ENCODE data around the gene ICE2.

Gene ICE2

DNA sequence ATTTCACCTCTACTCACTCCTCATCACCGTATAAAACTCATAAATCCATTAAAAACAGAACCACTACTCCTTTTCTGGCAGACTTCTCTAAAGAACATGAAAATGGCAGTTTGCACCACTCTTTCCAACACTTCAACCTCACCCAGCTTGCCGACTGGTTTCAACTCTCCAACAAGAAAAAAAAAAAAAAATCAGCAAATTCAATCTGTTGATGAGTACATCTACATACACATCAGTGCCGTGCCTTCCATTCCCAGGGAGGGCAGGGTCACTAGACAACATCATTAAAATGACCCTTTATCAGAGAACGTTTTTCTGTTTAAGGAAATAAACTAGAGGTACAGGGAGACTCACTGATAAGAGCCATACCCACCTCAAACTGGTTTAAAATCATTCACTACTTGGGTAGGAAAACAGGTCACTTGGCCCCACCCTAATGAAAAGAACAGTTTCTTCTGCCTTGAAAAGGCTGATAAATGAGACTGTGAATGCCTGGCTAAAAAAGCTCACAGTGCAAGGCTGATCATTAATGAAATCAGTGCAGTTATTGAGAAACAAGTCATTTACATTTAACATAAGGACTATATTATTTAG, 87.1 kb downstream of the ICE2 start:
- no peak for DNase-seq
- Histone ChIP-seq H3K36me3 (ENCODE audit: control insufficient read depth in 4 of 4, insufficient read depth in 4 of 4, low read length in 3 of 4) (peaks cover 0 to 2% (median 0%) of the 10 kb centered on the region in 4 experiments), H3K27ac (ENCODE audit: insufficient read depth in 1 of 2, low read depth in 1 of 2, low read length in 2 of 2, poor library complexity in 1 of 2, severe bottlenecking in 2 of 2) (no peak overlapping the region), H3K4me1 (ENCODE audit: control extremely low read depth in 1 of 4, control insufficient read depth in 4 of 4, insufficient read depth in 4 of 4, low read length in 3 of 4) (peaks cover under 1 to 17% (median 3%) of the 10 kb centered on the region in 4 experiments), H3K9me3 (ENCODE audit: control extremely low read depth in 1 of 5, control insufficient read depth in 4 of 5, insufficient read depth in 2 of 5, low read depth in 1 of 5, low read length in 4 of 5) (no peaks in the 10 kb centered on the region), H3K4me3 (ENCODE audit: control insufficient read depth in 1 of 7, extremely low read depth in 1 of 7, insufficient read depth in 4 of 7, low read depth in 2 of 7, low read length in 6 of 7) (no peak overlapping the region), H3K27me3 (replicated peaks in 2 of 5; ENCODE audit: control insufficient read depth in 4 of 5, insufficient read depth in 5 of 5, low read length in 4 of 5) (peaks cover 0 to 4% (median 0%) of the 10 kb centered on the region in 5 experiments)
- ChIA-PET POLR2A (no interaction called here), CTCF (no interaction called here)
- WGBS (ENCODE audit: insufficient coverage): 63% methylated on average over 4 of the region's 4 CpGs

DNA sequence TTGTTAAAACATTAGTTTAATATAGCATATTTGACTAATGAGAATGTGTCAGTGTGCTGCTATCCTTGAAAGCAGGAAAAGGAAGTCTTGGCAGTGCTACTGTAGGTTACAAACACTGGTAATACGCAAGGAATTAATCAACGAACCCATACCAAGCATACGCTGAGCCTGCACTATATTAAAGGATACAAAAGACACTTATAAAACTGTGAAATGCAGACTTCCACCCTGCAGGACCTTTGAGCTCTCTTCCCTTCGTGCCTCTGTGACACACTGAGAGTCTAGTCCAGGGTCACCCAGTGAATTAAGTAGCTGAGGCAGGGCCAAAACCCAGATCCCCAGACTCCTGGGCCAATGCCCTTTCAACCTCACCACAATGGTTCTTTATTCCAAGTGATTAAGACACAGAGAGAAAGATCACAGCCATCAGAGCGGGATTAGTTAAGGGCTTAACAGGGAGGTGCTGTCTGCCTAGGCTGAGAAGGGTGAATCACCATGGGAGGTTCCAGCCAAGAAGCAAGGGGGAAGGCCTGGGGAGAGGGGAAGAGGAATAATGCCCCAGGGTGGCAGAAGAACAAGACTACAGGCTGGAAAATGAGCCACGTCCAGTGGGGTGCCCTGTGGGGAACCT, 88.0 kb downstream of the ICE2 start:
- Histone ChIP-seq H3K4me1 (ENCODE audit: control extremely low read depth in 1 of 4, control insufficient read depth in 4 of 4, insufficient read depth in 4 of 4, low read length in 3 of 4) (peaks cover 0 to 9% (median 2%) of the 10 kb centered on the region in 4 experiments), H3K27ac (ENCODE audit: insufficient read depth in 1 of 2, low read depth in 1 of 2, low read length in 2 of 2, poor library complexity in 1 of 2, severe bottlenecking in 2 of 2) (no peak overlapping the region), H3K36me3 (ENCODE audit: control insufficient read depth in 4 of 4, insufficient read depth in 4 of 4, low read length in 3 of 4) (peaks cover 0 to 2% (median 0%) of the 10 kb centered on the region in 4 experiments), H3K4me3 (ENCODE audit: control insufficient read depth in 1 of 7, extremely low read depth in 1 of 7, insufficient read depth in 4 of 7, low read depth in 2 of 7, low read length in 6 of 7) (no peak overlapping the region), H3K27me3 (replicated peaks in 2 of 5; ENCODE audit: control insufficient read depth in 4 of 5, insufficient read depth in 5 of 5, low read length in 4 of 5) (peaks cover 0 to 2% (median 0%) of the 10 kb centered on the region in 5 experiments), H3K9me3 (ENCODE audit: control extremely low read depth in 1 of 5, control insufficient read depth in 4 of 5, insufficient read depth in 2 of 5, low read depth in 1 of 5, low read length in 4 of 5) (no peaks in the 10 kb centered on the region)
- POLR2A ChIA-PET: no interaction called here
- WGBS (ENCODE audit: insufficient coverage): 100% methylated on average over 5 of the region's 6 CpGs
- DNase-seq: no peak
- CTCF ChIA-PET: no interaction called here

DNA sequence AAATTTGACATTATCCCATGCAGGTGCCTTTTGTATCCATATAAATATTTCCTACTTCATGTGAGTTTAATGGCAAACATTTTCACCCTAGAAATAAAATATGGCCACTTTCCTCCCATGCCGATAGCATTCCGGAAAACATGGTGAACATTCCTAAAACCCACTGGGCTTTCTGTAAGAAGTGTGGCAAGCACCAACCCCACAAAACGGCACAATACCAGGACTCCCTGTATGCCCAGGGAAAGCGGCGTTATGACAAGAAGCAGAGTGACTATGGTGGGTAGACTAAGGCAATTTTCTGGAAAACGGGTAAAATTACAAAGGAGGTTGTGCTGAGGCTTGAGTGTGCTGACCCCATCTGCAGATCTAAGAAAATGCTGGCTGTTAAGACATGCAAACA, 88.7 kb downstream of the ICE2 start:
- Histone ChIP-seq H3K9me3 (ENCODE audit: control extremely low read depth in 1 of 5, control insufficient read depth in 4 of 5, insufficient read depth in 2 of 5, low read depth in 1 of 5, low read length in 4 of 5) (no peaks in the 10 kb centered on the region), H3K4me1 (ENCODE audit: control extremely low read depth in 1 of 4, control insufficient read depth in 4 of 4, insufficient read depth in 4 of 4, low read length in 3 of 4) (peaks cover 0 to 2% (median under 1%) of the 10 kb centered on the region in 4 experiments), H3K27ac (ENCODE audit: insufficient read depth in 1 of 2, low read depth in 1 of 2, low read length in 2 of 2, poor library complexity in 1 of 2, severe bottlenecking in 2 of 2) (no peak overlapping the region), H3K4me3 (ENCODE audit: control insufficient read depth in 1 of 7, extremely low read depth in 1 of 7, insufficient read depth in 4 of 7, low read depth in 2 of 7, low read length in 6 of 7) (no peak overlapping the region), H3K36me3 (ENCODE audit: control insufficient read depth in 4 of 4, insufficient read depth in 4 of 4, low read length in 3 of 4) (peaks cover 0 to 4% (median 0%) of the 10 kb centered on the region in 4 experiments), H3K27me3 (replicated peaks in 2 of 5; ENCODE audit: control insufficient read depth in 4 of 5, insufficient read depth in 5 of 5, low read length in 4 of 5) (no peaks in the 10 kb centered on the region)
- no peak for DNase-seq
- WGBS (ENCODE audit: insufficient coverage): 97% methylated on average over 6 of the region's 6 CpGs
- ChIA-PET POLR2A (no interaction called here), CTCF (no interaction called here)

DNA sequence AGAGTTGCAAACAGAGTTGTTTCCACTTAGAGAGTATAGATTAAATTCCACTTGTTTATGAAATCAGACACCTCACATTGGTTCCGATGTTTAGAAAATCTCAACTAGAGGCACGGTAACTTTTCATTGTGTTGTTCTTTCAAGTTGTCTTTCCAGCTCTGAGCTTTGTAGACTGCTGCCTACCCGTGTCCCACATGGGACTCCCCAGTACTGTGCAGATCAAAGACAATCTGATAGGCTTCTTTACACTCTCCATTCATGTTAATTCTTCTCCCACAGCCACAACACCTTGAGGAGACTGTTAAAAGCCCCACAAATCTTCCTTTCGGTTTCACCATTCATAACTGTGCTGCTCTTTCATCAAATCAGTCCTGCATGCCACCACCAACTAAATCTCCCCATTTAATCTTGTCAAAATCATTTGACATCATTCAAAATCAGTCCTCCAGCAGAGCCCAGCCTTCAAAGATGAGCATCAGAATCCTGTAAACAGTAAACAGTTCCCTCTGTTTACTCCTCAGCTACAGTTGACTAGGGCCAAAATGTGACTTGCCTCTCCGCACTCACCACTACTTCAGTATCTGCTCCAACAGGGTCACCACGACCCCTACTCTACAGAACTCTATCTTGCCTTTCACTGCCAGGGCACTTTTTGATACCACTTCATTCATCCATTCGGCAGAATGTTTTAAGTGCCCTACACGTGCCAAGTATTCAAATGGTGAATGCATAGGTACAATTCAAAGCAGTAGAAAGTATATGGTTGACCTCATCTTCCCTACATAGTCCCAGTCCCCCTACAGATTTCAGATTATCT, 89.5 kb downstream of the ICE2 start:
- peaks cover 0 to 1% (median 0%) of the 10 kb centered on the region in 4 experiments for H3K4me1 ChIP-seq (ENCODE audit: control extremely low read depth in 1 of 4, control insufficient read depth in 4 of 4, insufficient read depth in 4 of 4, low read length in 3 of 4)
- peaks cover 0 to 4% (median 0%) of the 10 kb centered on the region in 4 experiments for H3K36me3 ChIP-seq (ENCODE audit: control insufficient read depth in 4 of 4, insufficient read depth in 4 of 4, low read length in 3 of 4)
- no peak overlapping the region for H3K4me3 ChIP-seq (ENCODE audit: control insufficient read depth in 1 of 7, extremely low read depth in 1 of 7, insufficient read depth in 4 of 7, low read depth in 2 of 7, low read length in 6 of 7)
- 96% methylated on average over 6 of the region's 8 CpGs for WGBS (ENCODE audit: insufficient coverage)
- no peaks in the 10 kb centered on the region for H3K27me3 ChIP-seq (replicated peaks in 2 of 5; ENCODE audit: control insufficient read depth in 4 of 5, insufficient read depth in 5 of 5, low read length in 4 of 5)
- no peaks in the 10 kb centered on the region for H3K9me3 ChIP-seq (ENCODE audit: control extremely low read depth in 1 of 5, control insufficient read depth in 4 of 5, insufficient read depth in 2 of 5, low read depth in 1 of 5, low read length in 4 of 5)
- no peak overlapping the region for H3K27ac ChIP-seq (ENCODE audit: insufficient read depth in 1 of 2, low read depth in 1 of 2, low read length in 2 of 2, poor library complexity in 1 of 2, severe bottlenecking in 2 of 2)
- no peak for DNase-seq
- ChIA-PET CTCF (interaction anchor here (0.6 kb wide), 1 partner anchor 150 kb away, joined by 3 read pairs; no protein-coding TSS in a partner anchor), POLR2A (no interaction called here)

DNA sequence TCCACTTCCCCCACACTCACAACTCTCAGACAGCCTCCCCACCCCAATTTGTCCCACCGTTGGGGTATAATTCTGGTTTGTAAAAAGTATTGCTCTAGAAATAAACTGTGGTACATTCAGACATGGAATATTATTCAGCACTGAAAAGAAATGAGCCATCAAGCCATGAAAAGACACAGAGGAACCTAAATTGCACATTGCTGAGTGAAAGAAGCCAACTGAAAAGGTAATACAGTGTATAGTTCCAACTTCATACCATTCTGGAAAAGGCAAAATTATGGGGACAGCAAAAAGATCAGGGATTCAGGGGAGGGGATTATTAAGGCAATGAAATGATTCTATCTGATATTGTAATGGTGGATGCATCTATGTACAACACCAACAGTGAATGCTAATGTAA, 91.6 kb downstream of the ICE2 start:
- Histone ChIP-seq H3K4me3 (ENCODE audit: control insufficient read depth in 1 of 7, extremely low read depth in 1 of 7, insufficient read depth in 4 of 7, low read depth in 2 of 7, low read length in 6 of 7) (no peak overlapping the region), H3K4me1 (ENCODE audit: control extremely low read depth in 1 of 4, control insufficient read depth in 4 of 4, insufficient read depth in 4 of 4, low read length in 3 of 4) (no peaks in the 10 kb centered on the region), H3K27ac (ENCODE audit: insufficient read depth in 1 of 2, low read depth in 1 of 2, low read length in 2 of 2, poor library complexity in 1 of 2, severe bottlenecking in 2 of 2) (no peak overlapping the region), H3K9me3 (ENCODE audit: control extremely low read depth in 1 of 5, control insufficient read depth in 4 of 5, insufficient read depth in 2 of 5, low read depth in 1 of 5, low read length in 4 of 5) (no peaks in the 10 kb centered on the region), H3K36me3 (ENCODE audit: control insufficient read depth in 4 of 4, insufficient read depth in 4 of 4, low read length in 3 of 4) (peaks cover 0 to 4% (median 0%) of the 10 kb centered on the region in 4 experiments), H3K27me3 (replicated peaks in 2 of 5; ENCODE audit: control insufficient read depth in 4 of 5, insufficient read depth in 5 of 5, low read length in 4 of 5) (no peaks in the 10 kb centered on the region)
- CTCF ChIA-PET: no interaction called here
- no CpG with 5 or more reads among the region's 1 CpG for WGBS (ENCODE audit: insufficient coverage)
- POLR2A ChIA-PET: no interaction called here
- no peak for DNase-seq

DNA sequence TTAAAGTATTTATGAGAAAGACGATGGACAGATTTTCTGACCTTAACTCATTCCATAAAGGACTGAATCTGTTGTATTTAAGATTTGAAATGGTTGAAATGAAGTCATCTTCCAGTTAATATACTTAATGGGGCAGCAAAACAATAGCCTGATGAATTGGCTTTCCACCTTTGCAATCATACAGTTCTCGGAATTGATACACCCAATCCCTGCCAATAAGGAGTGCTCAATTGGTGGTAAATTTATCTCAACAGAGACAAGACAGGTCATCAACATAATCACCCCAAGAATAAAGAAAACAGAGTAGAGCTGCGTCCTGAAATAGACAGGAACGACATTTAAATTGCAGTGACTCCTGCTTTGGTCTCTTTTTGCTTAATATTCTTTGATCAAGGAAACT, 92.3 kb downstream of the ICE2 start:
- H3K4me1 ChIP-seq (ENCODE audit: control extremely low read depth in 1 of 4, control insufficient read depth in 4 of 4, insufficient read depth in 4 of 4, low read length in 3 of 4): no peaks in the 10 kb centered on the region
- no peak overlapping the region for H3K27ac ChIP-seq (ENCODE audit: insufficient read depth in 1 of 2, low read depth in 1 of 2, low read length in 2 of 2, poor library complexity in 1 of 2, severe bottlenecking in 2 of 2)
- H3K36me3 ChIP-seq (ENCODE audit: control insufficient read depth in 4 of 4, insufficient read depth in 4 of 4, low read length in 3 of 4): peaks cover 0 to 4% (median 0%) of the 10 kb centered on the region in 4 experiments

More for the DNA sequence above, 92.3 kb downstream of the ICE2 start:
- ChIA-PET POLR2A (no interaction called here), CTCF (no interaction called here)
- Histone ChIP-seq H3K9me3 (ENCODE audit: control extremely low read depth in 1 of 5, control insufficient read depth in 4 of 5, insufficient read depth in 2 of 5, low read depth in 1 of 5, low read length in 4 of 5) (no peaks in the 10 kb centered on the region), H3K27me3 (replicated peaks in 2 of 5; ENCODE audit: control insufficient read depth in 4 of 5, insufficient read depth in 5 of 5, low read length in 4 of 5) (no peaks in the 10 kb centered on the region), H3K4me3 (ENCODE audit: control insufficient read depth in 1 of 7, extremely low read depth in 1 of 7, insufficient read depth in 4 of 7, low read depth in 2 of 7, low read length in 6 of 7) (no peak overlapping the region)
- WGBS (ENCODE audit: insufficient coverage): 100% methylated on average over 1 of the region's 4 CpGs
- no peak for DNase-seq

Measured in common myeloid progenitor, CD34-positive (primary cell).